Brain pericyte (primary cell): ENCODE measurements around the gene PHAF1.

Experiments used
- DNase-seq: peaks from one replicate; pipeline ENCODE4 v3.0.0-alpha.2; 2012; ENCODE audit warnings: low read depth, low spot score

Gene PHAF1

DNA sequence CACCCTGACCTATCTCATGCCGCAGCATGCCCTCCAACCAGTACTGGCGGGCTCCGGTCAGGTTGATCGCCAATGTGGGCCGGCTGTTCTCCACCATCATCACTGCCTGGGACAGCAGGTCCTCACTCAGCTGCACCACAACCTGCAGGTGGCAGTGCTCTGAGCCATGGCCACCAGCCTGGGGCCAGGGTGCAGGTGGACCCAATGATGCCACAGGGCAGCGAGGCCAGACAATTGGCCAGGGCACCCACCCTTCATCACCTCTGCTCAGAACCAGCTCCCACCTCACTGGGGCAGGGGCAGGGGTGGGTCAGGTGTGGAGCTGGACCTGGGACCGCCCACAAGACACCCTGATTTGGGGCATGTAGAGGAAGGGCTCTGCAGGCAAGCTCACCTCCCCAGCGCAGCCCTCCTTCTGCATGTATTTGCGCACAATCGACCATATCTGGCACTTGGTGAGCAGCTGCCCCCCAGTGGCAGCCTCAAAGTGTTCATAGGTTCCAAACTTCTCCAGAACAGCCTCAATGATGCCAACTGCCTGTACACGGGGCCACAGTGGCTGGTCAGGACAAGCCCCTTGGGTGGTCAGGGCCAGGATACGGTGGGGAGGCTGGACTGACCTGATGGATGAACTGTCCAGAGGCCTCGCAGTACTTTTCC is 69.8 kb downstream of the PHAF1 start:
- DNase-seq = no peak

DNA sequence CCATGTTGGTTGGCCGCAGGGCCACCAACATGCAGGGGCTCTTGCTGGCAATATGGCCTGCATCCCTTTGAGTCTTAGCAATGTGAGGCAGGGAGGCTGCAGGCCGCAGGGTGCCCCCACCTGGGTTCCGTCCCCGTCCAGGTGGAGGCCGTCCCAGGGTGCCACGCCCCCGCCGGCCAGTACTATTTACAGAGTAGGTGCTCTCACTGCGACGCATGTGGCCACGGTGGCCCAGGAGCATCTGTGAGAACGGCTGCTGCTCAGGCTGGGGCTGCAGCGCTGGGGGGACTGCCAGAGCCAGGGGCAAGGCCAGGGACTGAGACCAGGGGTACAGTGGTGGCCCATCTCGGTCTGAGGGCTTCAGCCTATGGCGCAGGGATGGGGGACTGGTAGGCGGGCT is 70.4 kb downstream of the PHAF1 start:
- no peak for DNase-seq

- DNase-seq = no peak
Observed at GRCh38 chr16:67181346-67181745, 71.6 kb downstream of the PHAF1 start.

- no peak for DNase-seq
Observed at GRCh38 chr16:67182288-67182687, 72.5 kb downstream of the PHAF1 start.

DNA sequence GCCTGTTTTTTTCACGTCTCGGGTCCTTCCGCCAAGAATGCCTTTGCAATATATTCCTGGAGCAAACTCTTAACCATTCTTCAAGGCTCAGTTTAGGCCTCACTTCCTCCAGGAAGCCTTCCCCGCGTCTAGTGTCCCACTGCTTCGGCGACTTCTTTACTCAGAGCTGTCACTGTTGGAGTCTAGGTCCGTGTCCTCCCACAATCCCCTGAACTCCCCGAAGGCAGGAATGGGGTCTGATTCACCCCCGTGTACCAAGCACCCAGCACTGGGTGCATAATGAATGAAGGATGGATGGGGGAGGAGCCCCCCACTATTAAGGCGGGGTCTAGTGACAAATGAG is 73.5 kb downstream of the PHAF1 start:
- no peak for DNase-seq

- DNase-seq = peak; percentile 86
Observed at GRCh38 chr16:67183627-67184452, 74.1 kb downstream of the PHAF1 start, which contains the start of gene MATCAP1. Gene MATCAP1 (minus strand): TSS chr16:67183963. CDS start chr16:67180610, 3,353 bp downstream.

DNA sequence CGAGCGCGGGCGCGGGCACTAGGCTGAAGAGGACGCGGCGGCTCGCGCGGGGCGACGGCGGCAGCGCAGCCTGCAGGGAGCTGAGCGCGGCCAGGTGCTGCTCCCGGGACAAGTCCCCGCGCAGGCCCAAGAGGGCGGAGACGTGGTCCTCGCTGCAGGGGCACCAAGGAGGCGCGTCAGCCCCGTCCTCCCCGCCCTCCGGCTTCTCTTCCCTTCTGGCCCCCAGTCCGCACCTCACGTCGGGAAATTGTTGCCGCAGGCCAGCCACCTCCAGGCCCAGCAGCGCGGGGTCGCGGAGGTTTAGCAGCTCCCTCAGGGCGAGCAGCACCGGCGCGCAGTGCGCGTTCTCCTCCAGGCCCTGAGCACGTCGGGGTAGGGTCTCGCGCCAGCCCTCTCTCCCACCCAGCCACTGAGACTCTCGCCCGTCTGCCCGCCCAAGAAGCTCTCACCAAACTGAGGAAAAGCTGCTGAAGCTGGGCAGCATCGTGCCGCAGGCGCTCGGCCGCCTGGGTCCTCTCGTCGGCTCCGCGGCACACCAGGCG is 74.8 kb downstream of the PHAF1 start:
- no peak for DNase-seq

GRCh38 chr16:67184995-67185650 is 75.4 kb downstream of the PHAF1 start:
- DNase-seq = peak; percentile 66

DNA sequence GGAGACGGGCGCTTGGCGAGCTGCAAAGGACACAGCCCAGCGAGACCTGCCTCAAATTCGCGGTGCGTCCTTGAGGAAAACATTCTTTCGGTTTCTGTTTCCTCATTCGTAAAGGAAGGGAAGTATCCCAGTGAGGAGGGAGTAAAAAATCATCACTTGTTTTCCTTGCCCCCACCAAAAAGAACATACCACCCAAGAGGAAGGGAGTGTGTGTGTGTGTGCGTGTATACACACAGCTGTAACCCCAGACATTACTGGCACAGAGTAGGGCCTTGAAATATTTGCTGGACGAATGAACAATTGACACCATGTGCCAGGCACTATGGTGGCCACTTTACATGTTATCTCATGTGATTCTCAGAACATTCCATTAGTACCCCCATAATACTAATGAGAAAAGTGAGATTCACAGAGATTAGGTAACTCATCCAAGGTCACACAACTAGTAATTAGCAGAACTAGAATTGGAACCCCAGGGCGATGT is 76.0 kb downstream of the PHAF1 start:
- no peak for DNase-seq

GRCh38 chr16:67186550-67186950 is 76.8 kb downstream of the PHAF1 start:
- DNase-seq = no peak

GRCh38 chr16:67187175-67187890 is 77.6 kb downstream of the PHAF1 start:
- no peak for DNase-seq

GRCh38 chr16:67188323-67188722 is 78.6 kb downstream of the PHAF1 start:
- no peak for DNase-seq

GRCh38 chr16:67188798-67189197 is 79.1 kb downstream of the PHAF1 start:
- no peak for DNase-seq

DNA sequence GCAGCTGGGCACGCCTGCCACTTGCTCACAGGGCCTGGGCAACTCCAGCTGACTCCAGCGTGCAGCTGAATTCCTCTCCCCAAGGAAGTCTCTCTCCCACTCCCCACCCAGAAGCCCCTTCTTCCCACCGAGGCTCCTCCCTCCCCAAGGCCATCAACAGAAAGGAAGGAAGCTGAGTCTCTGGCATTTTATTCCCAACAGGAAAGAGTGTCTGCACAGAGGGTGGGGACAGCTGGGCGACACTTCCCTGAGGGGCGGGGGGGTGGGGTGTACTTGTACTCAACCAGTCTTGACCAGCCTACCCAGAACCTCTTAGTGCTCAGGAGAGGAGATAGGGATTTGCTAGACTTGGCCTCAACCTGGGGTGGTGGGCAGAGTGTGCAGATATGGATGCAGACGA is 80.3 kb downstream of the PHAF1 start, which contains the start of gene EXOC3L1:
Gene EXOC3L1 (minus strand): TSS at position 96 of the 400 bp plus-strand sequence. CDS start 460 bp downstream, outside the sequence.
- DNase-seq = no peak

- no peak for DNase-seq
Observed at GRCh38 chr16:67190448-67191399, 81.0 kb downstream of the PHAF1 start.

- no peak for DNase-seq
Observed at GRCh38 chr16:67191411-67191994, 81.8 kb downstream of the PHAF1 start.

GRCh38 chr16:67191995-67192681 is 82.4 kb downstream of the PHAF1 start, which contains the start of gene E2F4:
Gene E2F4 (plus strand): TSS chr16:67192155. CDS start chr16:67192228, 73 bp downstream.
- DNase-seq = peak; percentile 70

DNA sequence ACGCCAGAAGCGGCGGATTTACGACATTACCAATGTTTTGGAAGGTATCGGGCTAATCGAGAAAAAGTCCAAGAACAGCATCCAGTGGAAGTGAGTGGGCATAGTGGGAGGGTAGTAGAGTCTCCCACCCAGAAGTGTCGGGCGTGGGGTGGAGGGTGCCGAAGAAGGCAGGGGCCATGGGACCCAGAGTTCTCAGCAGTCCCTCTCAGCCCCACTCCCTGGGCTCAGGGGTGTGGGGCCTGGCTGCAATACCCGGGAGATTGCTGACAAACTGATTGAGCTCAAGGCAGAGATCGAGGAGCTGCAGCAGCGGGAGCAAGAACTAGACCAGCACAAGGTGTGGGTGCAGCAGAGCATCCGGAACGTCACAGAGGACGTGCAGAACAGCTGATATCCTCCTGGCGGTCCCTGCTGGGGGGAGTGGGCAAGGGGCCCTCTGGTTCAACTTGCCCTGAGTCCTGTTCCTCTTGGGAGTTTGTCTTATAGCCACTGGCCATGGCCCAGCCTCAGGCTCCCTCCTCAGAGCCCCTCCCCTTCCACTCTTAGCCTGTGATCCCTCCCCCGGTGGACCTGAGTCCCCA is 83.1 kb downstream of the PHAF1 start:
- no peak for DNase-seq

GRCh38 chr16:67193536-67193935 is 83.8 kb downstream of the PHAF1 start:
- no peak for DNase-seq
